Coronary artery (tissue), 2 donors: ENCODE data around the gene TXNRD1.

Source experiments
- DNase-seq: peaks from one replicate; pipeline ENCODE4 v3.0.0-alpha.2; 2017; ENCODE audit warnings: low spot score
- H3K27ac ChIP-seq, 2 donors: fragments of 200-600 bp; sonication (generic); one replicate each; pipeline ENCODE4 v1.5.1; 2016 to 2019
- H3K4me3 ChIP-seq: fragments of 200-600 bp; sonication (generic); 2 replicates; pipeline ENCODE4 v1.5.1; 2016; ENCODE audit warnings: mild to moderate bottlenecking, moderate library complexity
- CTCF ChIP-seq: fragments of 200-600 bp; sonication (generic); IDR thresholded peaks from one replicate; pipeline ENCODE4 v1.5.1; 2019; ENCODE audit warnings: antibody characterized with exemption

TXNRD1 gene

GRCh38 chr12:104365921-104366410, 150.4 kb downstream of the TXNRD1 start:
- TF ChIP-seq CTCF: no peak
- no peak for DNase-seq
- Histone ChIP-seq H3K27ac (no peak overlapping the region), H3K4me3 (no peak overlapping the region)

GRCh38 chr12:104369708-104370107, 154.1 kb downstream of the TXNRD1 start:
- no peak overlapping the region for H3K4me3 ChIP-seq
- no peak for DNase-seq
- no peak for TF ChIP-seq CTCF
- no peak overlapping the region for H3K27ac ChIP-seq

GRCh38 chr12:104371043-104371870, 155.7 kb downstream of the TXNRD1 start:
- DNase-seq: no peak
- no peak overlapping the region for H3K4me3 ChIP-seq
- TF ChIP-seq CTCF: no peak
- H3K27ac ChIP-seq: no peak overlapping the region

GRCh38 chr12:104372061-104372720, 156.6 kb downstream of the TXNRD1 start:
- H3K27ac ChIP-seq: no peak overlapping the region
- DNase-seq: no peak
- no peak for TF ChIP-seq CTCF
- H3K4me3 ChIP-seq: no peak overlapping the region

GRCh38 chr12:104372721-104373335, 157.2 kb downstream of the TXNRD1 start:
- H3K4me3 ChIP-seq: no peak overlapping the region
- no peak overlapping the region for H3K27ac ChIP-seq
- DNase-seq: no peak
- TF ChIP-seq CTCF: no peak

GRCh38 chr12:104374071-104374470, 158.5 kb downstream of the TXNRD1 start:
- H3K27ac ChIP-seq: no peak overlapping the region
- no peak for DNase-seq
- no peak overlapping the region for H3K4me3 ChIP-seq
- TF ChIP-seq CTCF: no peak
